ENCODE measurements around the gene TCP1. TPM values are rescaled to one million over a fixed set of nuclear protein-coding genes. Genes with fewer than 3 reads are reported as not detected.

Gene TCP1
- total RNA-seq, 1 experiment from 2014 or later, result 412 TPM

DNA sequence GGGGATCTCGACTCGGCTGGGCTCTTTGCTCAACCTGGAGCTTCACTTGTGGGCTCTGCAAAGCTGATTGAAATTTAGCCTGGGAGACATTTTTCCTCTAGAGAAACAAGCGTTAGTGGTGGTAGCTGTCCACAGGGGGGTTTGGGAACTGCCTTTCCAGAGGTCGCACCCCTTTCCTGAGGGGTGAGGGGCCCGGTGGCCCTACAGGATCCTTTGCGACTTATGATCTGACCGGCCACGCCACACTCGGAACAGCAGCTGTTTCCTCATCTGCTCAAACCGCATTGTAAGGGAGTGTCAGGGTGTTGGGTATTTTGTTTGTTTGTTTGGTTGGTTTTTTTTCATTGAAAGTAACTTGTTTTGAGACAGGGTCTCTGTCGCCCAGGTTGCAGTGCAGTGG lies 31.7 kb upstream of the TCP1 start:
- no peak overlapping the region for H3K27ac Mint-ChIP-seq
- Histone ChIP-seq H3K79me2 (ENCODE audit: insufficient read depth, low read length) (no peaks in the 10 kb centered on the region), H2AFZ (ENCODE audit: low read length) (no peak overlapping the region), H2AK5ac (ENCODE audit: insufficient read length, low read length) (no peak overlapping the region), H3T11ph (ENCODE audit: low read length) (no peak overlapping the region), H3K56ac (ENCODE audit: insufficient read length, low read depth, low read length) (no peak overlapping the region), H2BK120ac (ENCODE audit: low read depth, low read length, poor library complexity, severe bottlenecking) (no peak overlapping the region), H3K4me1 (ENCODE audit: insufficient read depth, low read length) (no peaks in the 10 kb centered on the region), H4K5ac (ENCODE audit: insufficient read length, low read depth, low read length) (no peak overlapping the region), H3K23ac (ENCODE audit: insufficient read length, low read depth, low read length) (no peak overlapping the region), H2BK12ac (ENCODE audit: insufficient read length, low read depth, low read length) (no peak overlapping the region), H4K20me1 (ENCODE audit: control insufficient read depth, insufficient read depth, insufficient read length) (no peaks in the 10 kb centered on the region), H3K9ac (ENCODE audit: extremely low read depth, insufficient read length, low read length) (no peak overlapping the region), H3K23me2 (ENCODE audit: insufficient read length, low read depth, low read length, poor library complexity, severe bottlenecking) (no peaks in the 10 kb centered on the region), H2BK15ac (ENCODE audit: low read depth, low read length) (no peak overlapping the region), H3K4ac (ENCODE audit: low read depth, low read length) (no peak overlapping the region), H2BK20ac (ENCODE audit: low read depth, low read length, poor library complexity, severe bottlenecking) (no peak overlapping the region), H3K18ac (ENCODE audit: insufficient read length, low read depth, low read length) (no peak overlapping the region), H4K91ac (ENCODE audit: insufficient read length, low read depth, low read length) (no peak overlapping the region), H3K27ac (ENCODE audit: insufficient read length, low read depth, low read length) (no peak overlapping the region), H3K14ac (ENCODE audit: insufficient read depth, low read length) (no peak overlapping the region), H3K4me2 (ENCODE audit: insufficient read depth, insufficient read length, low read length) (no peak overlapping the region), H4K8ac (replicated peaks; ENCODE audit: insufficient read length, low read depth, low read length) (no peak overlapping the region), H3K27me3 (ENCODE audit: insufficient read depth, low read length) (no peaks in the 10 kb centered on the region), H2BK5ac (ENCODE audit: insufficient read length, low read length) (no peak overlapping the region), H3K79me1 (ENCODE audit: insufficient read depth, low read depth, low read length, poor library complexity, severe bottlenecking) (no peaks in the 10 kb centered on the region), H3K9me3 (ENCODE audit: control insufficient read depth, low read depth, low read length) (no peaks in the 10 kb centered on the region)
- H3K27me3 Mint-ChIP-seq (ENCODE audit: low read depth), result no peaks in the 10 kb centered on the region; the same call in none of the 2 replicates
- no peak for DNase-seq
- TF ChIP-seq, protein P1, sequence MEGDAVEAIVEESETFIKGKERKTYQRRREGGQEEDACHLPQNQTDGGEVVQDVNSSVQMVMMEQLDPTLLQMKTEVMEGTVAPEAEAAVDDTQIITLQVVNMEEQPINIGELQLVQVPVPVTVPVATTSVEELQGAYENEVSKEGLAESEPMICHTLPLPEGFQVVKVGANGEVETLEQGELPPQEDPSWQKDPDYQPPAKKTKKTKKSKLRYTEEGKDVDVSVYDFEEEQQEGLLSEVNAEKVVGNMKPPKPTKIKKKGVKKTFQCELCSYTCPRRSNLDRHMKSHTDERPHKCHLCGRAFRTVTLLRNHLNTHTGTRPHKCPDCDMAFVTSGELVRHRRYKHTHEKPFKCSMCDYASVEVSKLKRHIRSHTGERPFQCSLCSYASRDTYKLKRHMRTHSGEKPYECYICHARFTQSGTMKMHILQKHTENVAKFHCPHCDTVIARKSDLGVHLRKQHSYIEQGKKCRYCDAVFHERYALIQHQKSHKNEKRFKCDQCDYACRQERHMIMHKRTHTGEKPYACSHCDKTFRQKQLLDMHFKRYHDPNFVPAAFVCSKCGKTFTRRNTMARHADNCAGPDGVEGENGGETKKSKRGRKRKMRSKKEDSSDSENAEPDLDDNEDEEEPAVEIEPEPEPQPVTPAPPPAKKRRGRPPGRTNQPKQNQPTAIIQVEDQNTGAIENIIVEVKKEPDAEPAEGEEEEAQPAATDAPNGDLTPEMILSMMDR (conservative IDR thresholded peaks at IDR 0.05), result no peak
- no peak overlapping the region for H3K4me3 Mint-ChIP-seq
- no peaks in the 10 kb centered on the region; a peak in 1 of 7 replicates for H3K36me3 Mint-ChIP-seq (ENCODE audit: insufficient read depth in 1 of 3, low read depth in 3 of 3)
- H3K4me1 Mint-ChIP-seq, result peaks cover 18 to 22% of the 10 kb centered on the region in 2 experiments
- H3K9me3 Mint-ChIP-seq, result no peaks in the 10 kb centered on the region
- WGBS (ENCODE audit: extremely low coverage, insufficient read length, low lambda C conversion rate), result no CpG with 5 or more reads among the region's 11 CpGs

All from H9 (cell line).